ENCODE measurements around the gene DCUN1D4.

DCUN1D4 gene

DNA sequence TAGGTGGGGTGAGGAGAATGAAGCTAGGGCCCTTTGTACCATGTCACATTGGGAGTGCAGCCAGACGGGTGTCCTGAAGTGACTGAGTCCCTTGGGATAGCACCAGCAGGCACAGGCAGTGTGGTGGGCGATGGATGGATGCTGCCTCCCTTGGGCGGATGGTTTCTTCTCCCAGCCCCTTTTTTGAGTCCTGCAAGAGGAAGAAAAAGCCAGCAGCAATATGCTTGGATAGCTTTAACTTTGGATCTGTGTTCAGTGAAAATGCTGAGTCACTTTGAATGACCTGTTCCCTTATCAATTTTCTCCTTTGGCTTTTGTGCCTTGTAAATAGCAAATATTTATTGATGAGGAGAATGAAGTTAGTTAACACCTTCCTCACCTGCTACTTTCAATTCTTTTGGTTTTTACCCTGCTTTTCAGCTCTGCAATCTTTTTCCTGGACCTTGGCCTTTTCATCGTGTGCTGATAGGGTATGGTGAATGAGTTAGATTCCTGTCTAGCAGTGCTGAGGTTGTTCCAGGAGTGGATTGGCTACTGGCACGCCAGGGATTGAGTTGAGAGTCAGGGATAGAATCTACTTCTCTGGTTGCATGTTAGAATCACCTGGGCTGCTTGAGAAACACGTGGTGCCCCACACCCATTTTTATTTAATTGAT lies 10.2 kb downstream of the DCUN1D4 start:
- DNase-seq (ENCODE audit: low read depth in 2 of 2, low spot score in 1 of 2): no peak

- no peak for DNase-seq (ENCODE audit: low read depth in 2 of 2, low spot score in 1 of 2)
Observed at GRCh38 chr4:51855270-51855669, 12.3 kb downstream of the DCUN1D4 start.

- no peak for DNase-seq (ENCODE audit: low read depth in 2 of 2, low spot score in 1 of 2)
Observed at GRCh38 chr4:51855751-51856150, 12.8 kb downstream of the DCUN1D4 start.

- no peak for DNase-seq (ENCODE audit: low read depth in 2 of 2, low spot score in 1 of 2)
Observed at GRCh38 chr4:51858605-51859202, 15.8 kb downstream of the DCUN1D4 start.

DNA sequence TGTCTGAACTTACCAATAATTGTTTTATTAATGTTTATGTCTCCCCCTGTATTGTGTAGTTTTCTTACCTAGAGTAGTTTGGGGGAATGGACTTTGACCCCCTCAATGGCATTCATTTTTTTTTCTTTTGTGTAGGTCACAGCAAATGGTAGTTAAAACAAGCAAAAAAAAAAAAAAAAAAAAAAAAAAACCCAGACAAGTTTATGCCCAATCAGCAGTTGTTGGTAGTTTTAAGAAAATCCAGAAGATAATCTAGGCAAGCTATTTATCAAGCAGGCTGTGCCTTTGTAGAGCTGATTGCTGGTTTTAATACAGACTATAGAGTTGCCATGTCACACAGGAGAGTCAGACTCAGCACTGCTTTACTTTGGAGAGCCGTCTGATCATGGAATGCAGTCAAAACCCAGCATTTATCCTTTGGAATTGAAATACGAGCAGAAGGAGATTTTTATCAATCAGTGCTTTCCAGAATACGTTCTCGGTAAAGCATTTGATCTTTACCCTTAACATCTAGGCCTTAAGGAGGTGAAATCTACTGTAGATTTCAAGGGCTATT lies 16.6 kb downstream of the DCUN1D4 start:
- no peak for DNase-seq (ENCODE audit: low read depth in 2 of 2, low spot score in 1 of 2)

DNA sequence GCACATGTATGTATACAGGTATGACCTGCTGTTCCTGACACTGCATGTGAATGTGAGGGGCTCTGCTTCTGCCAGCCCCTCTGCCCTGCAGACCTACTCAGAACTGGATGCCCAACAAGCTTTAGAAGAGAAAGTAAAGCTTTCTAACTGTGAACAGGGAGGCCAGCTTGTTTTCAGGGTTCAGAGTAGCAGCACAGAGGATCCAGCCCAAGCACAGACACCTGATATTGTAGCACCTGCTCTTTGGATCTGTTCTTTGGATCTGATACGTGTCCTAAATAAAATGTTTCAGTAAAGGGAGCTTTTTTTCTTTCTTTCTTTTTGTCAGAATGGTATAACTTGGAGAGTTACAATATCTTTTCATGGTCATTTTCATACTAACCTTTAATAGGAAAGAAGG lies 19.2 kb downstream of the DCUN1D4 start:
- no peak for DNase-seq (ENCODE audit: low read depth in 2 of 2, low spot score in 1 of 2)

- DNase-seq (ENCODE audit: low read depth in 2 of 2, low spot score in 1 of 2): no peak
Observed at GRCh38 chr4:51862781-51863180, 19.8 kb downstream of the DCUN1D4 start.

DNA sequence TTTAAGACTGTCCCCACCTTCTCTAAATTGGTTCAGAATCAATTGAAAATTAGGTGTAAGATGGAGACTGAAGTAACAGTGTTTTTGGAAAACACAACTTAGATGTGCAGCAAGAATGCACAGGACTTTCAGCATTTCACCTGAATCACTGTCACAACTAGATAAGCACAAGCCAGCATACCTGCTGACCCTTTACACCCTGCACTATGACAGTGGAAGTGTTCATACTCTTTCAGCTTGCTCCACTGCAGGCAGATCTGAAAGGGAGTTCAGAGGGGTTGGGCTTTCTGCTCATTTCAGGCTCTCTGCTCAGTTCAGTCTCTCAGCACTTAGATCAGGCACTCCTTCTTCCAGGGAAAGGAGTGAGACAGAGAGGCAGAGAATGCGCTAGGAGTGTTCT lies 22.8 kb downstream of the DCUN1D4 start:
- DNase-seq (ENCODE audit: low read depth in 2 of 2, low spot score in 1 of 2): no peak

DNA sequence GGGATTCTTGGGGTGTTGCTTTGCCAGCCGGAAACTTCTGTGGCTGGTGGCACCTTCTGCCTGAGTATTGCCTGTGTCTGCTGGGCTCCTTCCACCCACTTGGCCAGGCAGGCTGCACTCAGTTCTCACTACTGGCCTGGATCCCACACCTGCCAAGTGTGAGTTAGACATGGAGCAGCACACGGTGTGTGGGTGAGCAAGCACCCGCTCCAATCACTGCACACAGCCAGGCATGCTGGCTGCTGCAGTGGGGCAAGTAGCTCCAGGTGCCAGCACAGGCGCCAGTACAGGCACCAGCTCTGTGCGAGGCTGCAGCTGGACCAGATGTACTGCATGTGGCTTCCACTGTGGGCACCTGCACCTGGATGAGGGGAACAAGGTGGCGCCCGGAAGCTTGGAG lies 23.9 kb downstream of the DCUN1D4 start:
- DNase-seq (ENCODE audit: low read depth in 2 of 2, low spot score in 1 of 2): no peak

- DNase-seq (ENCODE audit: low read depth in 2 of 2, low spot score in 1 of 2): no peak
Observed at GRCh38 chr4:51867689-51868448, 24.9 kb downstream of the DCUN1D4 start.

DNA sequence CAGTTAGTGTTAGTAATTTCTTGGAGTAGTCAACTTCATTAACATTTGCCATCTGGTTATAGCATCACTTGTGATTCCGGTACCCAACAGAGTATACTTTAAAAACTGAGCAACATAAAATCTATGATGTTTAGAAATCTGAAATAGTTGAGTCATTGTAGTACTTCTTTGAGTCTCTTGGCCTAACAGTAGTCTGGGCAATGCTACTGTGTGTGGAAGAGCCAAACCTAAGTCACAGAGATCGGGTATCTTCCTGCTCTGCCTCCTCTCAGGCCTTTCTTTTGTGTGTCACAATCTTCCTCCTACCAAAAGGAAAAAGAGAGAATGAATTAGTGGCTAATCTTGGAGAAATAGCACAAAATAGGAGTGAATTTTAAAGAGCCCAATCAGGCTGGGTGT lies 25.5 kb downstream of the DCUN1D4 start:
- no peak for DNase-seq (ENCODE audit: low read depth in 2 of 2, low spot score in 1 of 2)

- DNase-seq (ENCODE audit: low read depth in 2 of 2, low spot score in 1 of 2): no peak
Observed at GRCh38 chr4:51870441-51871188, 27.7 kb downstream of the DCUN1D4 start.

DNA sequence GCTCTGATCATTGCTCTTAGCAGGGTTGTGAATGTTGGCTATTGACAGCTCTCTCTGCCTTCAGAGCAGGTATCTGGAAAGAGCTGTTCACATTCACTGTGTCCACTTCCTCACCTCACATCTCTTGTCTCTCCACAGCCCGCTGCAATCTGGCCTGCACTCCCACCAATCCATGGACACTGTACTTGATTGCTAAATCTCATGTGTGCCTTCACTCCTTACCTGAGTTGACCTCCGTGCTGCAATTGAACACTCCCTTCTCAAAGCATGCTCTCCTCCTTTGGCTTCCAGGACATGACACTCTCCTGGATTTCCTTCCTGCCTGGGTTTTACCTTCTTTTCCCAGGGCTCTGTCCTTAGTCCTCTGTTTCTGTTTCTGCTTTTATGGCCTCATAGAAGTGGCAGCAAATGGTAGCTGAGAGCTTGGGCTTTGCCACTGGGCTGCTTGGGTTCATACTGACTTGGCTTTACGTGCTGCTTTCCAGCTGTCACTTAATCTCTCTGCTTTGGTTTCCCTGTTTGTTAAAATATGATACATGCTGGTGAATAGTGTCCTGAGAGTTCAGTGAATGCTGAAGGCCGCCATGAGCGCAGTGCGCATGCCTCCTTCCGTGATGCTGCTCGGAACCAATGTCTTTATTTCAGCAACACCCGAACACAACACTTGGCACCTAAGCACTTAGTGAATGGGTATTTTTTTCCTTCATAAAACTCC lies 29.5 kb downstream of the DCUN1D4 start:
- no peak for DNase-seq (ENCODE audit: low read depth in 2 of 2, low spot score in 1 of 2)

GRCh38 chr4:51874551-51874950 lies 31.6 kb downstream of the DCUN1D4 start:
- DNase-seq (ENCODE audit: low read depth in 2 of 2, low spot score in 1 of 2): no peak

GRCh38 chr4:51878431-51878830 lies 35.5 kb downstream of the DCUN1D4 start:
- DNase-seq (ENCODE audit: low read depth in 2 of 2, low spot score in 1 of 2): no peak

- DNase-seq (ENCODE audit: low read depth in 2 of 2, low spot score in 1 of 2): no peak
Observed at GRCh38 chr4:51880016-51880915, 37.3 kb downstream of the DCUN1D4 start.

- DNase-seq (ENCODE audit: low read depth in 2 of 2, low spot score in 1 of 2): no peak
Observed at GRCh38 chr4:51884055-51884454, 41.1 kb downstream of the DCUN1D4 start.

GRCh38 chr4:51884606-51885005 lies 41.7 kb downstream of the DCUN1D4 start:
- no peak for DNase-seq (ENCODE audit: low read depth in 2 of 2, low spot score in 1 of 2)

- no peak for DNase-seq (ENCODE audit: low read depth in 2 of 2, low spot score in 1 of 2)
Observed at GRCh38 chr4:51885363-51885762, 42.4 kb downstream of the DCUN1D4 start.

GRCh38 chr4:51890760-51891159 lies 47.8 kb downstream of the DCUN1D4 start:
- no peak for DNase-seq (ENCODE audit: low read depth in 2 of 2, low spot score in 1 of 2)
